ENCODE results near the gene LDB2.

LDB2 gene

DNA sequence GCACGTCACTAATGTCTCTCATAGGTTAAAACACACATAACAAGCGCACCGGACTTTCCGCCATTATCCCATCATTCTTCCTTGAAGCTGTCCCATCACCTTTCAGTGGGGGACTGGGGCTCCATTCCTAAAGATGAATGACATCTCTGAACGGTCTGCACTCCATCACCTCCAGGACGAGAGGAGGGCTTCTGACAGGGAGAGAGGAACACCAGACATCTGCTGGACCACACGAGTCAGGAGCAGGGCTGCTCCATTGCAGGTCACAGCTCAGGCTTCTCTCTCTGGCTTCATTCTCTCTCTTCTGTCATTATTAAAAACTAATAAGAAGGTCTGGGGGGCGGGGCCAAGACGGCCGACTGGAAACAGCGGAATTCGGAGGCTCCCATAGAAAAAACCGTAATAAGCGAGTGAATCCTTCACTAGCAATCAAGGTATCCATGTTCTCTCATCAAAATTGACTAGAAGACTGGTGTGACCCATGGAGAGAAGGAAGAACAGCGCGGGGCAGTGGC, 289.8 kb downstream of the LDB2 start:
- H3K36me3 Mint-ChIP-seq (ENCODE audit: low read depth) = peaks cover 37% of the 10 kb centered on the region
- H3K4me3 Mint-ChIP-seq = no peak overlapping the region
- peaks cover 4% of the 10 kb centered on the region for H3K27me3 Mint-ChIP-seq (ENCODE audit: low read depth, poor library complexity)
- TF ChIP-seq, protein P1, sequence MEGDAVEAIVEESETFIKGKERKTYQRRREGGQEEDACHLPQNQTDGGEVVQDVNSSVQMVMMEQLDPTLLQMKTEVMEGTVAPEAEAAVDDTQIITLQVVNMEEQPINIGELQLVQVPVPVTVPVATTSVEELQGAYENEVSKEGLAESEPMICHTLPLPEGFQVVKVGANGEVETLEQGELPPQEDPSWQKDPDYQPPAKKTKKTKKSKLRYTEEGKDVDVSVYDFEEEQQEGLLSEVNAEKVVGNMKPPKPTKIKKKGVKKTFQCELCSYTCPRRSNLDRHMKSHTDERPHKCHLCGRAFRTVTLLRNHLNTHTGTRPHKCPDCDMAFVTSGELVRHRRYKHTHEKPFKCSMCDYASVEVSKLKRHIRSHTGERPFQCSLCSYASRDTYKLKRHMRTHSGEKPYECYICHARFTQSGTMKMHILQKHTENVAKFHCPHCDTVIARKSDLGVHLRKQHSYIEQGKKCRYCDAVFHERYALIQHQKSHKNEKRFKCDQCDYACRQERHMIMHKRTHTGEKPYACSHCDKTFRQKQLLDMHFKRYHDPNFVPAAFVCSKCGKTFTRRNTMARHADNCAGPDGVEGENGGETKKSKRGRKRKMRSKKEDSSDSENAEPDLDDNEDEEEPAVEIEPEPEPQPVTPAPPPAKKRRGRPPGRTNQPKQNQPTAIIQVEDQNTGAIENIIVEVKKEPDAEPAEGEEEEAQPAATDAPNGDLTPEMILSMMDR (IDR thresholded peaks at IDR 0.05) = no peak
- no peak for DNase-seq
- H3K4me1 Mint-ChIP-seq = peaks cover 10% of the 10 kb centered on the region
- peaks cover 46% of the 10 kb centered on the region for H3K9me3 Mint-ChIP-seq
- H3K27ac Mint-ChIP-seq = no peak overlapping the region

DNA sequence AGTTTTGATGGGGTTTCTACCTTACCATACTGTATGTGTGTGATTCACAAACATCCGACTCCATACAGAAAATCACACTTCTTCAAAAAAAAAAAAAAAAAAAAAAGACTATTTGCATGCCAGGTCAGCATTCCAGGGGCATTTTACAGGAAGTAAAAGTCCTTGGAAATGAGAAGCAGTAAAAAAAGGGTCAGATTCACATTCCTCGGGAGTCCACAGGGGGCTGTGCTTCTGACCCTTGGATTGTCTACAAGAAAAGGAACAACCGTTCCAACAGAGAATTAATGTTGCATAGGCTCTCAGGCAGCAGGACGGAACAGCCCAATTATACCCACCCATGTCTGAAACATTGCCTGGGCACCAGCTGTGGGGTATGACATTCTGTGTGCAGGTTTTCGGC, 290.3 kb downstream of the LDB2 start:
- peaks cover 10% of the 10 kb centered on the region for H3K4me1 Mint-ChIP-seq

DNA sequence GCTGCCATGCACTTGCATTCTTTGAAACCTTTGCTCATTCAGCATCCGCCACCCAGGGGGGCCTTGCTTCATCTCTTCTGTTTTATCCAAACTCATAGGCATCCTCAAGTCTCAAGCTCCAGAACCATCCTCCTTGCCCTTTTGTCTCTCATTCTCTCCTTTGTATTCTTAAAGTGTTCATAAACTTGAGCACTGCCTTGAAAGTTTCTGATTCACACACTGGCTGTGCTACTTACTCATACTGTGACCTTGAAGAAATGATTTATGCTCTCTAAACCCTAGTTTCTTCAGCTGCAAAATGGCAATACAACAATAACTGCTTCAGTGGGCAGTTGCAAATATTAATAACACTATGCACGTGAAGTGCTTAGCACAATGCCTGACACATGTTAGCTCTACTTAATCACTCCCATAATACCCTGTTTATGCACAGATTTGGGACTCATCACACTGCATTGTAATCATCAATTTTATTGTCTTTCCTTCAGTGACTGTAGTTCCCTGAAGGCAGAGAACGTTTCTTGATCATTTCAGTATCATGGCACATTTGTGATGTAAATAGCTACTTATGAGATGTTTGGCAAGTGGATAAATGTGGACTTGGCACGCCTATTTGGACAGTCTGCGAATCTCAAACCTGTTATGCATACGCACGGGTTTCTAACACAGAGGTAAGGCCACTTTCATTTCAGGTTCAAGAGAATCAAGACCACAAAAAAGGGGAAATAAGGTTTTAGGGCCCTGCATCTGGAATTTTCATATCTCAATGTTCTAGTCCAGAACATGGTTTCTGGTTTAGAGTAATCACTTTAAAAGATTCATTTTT, 291.0 kb downstream of the LDB2 start:
- TF ChIP-seq, protein P1 (IDR thresholded peaks at IDR 0.05) = no peak
- Mint-ChIP-seq H3K36me3 (ENCODE audit: low read depth) (peaks cover 33% of the 10 kb centered on the region), H3K27me3 (ENCODE audit: low read depth, poor library complexity) (peaks cover 4% of the 10 kb centered on the region), H3K4me1 (peaks cover 10% of the 10 kb centered on the region), H3K4me3 (no peak overlapping the region), H3K27ac (no peak overlapping the region), H3K9me3 (peaks cover 34% of the 10 kb centered on the region)
- DNase-seq = no peak

More for the DNA sequence above, 290.3 kb downstream of the LDB2 start:
- no peak overlapping the region for H3K27ac Mint-ChIP-seq
- peaks cover 33% of the 10 kb centered on the region for H3K36me3 Mint-ChIP-seq (ENCODE audit: low read depth)
- TF ChIP-seq, protein P1 (IDR thresholded peaks at IDR 0.05) = no peak
- H3K27me3 Mint-ChIP-seq (ENCODE audit: low read depth, poor library complexity) = peaks cover 4% of the 10 kb centered on the region
- peaks cover 41% of the 10 kb centered on the region for H3K9me3 Mint-ChIP-seq
- no peak for DNase-seq
- H3K4me3 Mint-ChIP-seq = no peak overlapping the region

DNA sequence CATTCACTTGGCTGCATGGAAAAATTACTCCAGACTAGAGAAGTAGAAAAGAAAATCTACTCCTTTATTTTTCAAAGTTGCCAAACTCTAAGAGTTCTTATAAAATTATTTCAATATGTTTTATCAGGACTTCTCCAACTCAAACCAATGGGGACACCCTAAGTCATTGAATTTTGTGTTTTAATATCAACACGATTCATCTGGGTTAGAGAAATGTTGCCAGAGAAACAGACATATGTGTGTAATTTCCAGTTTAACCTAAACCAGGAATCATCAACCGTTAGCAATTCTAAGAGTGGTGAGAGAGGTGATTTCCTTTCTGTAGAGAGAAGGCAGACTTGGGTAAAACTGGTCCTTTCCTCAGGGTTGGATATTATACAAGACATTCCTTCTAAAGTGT, 291.8 kb downstream of the LDB2 start:
- H3K9me3 Mint-ChIP-seq = peaks cover 27% of the 10 kb centered on the region
- H3K4me1 Mint-ChIP-seq = peaks cover 10% of the 10 kb centered on the region
- DNase-seq = no peak
- peaks cover 4% of the 10 kb centered on the region for H3K27me3 Mint-ChIP-seq (ENCODE audit: low read depth, poor library complexity)
- no peak overlapping the region for H3K4me3 Mint-ChIP-seq
- peaks cover 26% of the 10 kb centered on the region for H3K36me3 Mint-ChIP-seq (ENCODE audit: low read depth)
- no peak overlapping the region for H3K27ac Mint-ChIP-seq
- TF ChIP-seq, protein P1 (IDR thresholded peaks at IDR 0.05) = no peak

DNA sequence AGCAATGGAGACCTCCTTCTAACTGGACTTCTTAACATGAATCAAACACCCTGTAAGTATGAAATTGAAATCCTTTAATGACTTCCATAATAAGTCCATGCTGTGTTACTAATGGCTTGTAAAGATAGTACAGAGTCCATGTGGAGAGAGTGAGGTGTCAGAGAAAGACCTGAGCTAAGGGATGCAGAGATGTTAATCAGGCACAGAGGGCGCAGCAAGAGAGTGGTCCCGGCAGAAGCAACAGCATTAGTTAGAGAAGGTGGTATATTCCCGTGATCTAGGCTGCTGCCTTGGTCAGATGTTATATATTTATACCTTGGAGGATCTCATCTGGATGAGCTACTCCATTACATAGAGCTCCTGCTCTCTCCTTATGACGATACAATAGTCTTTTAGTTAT, 295.3 kb downstream of the LDB2 start:
- Mint-ChIP-seq H3K9me3 (no peaks in the 10 kb centered on the region), H3K36me3 (ENCODE audit: low read depth) (peaks cover 5% of the 10 kb centered on the region), H3K4me1 (peaks cover 2% of the 10 kb centered on the region), H3K4me3 (no peak overlapping the region), H3K27ac (no peak overlapping the region), H3K27me3 (ENCODE audit: low read depth, poor library complexity) (no peaks in the 10 kb centered on the region)
- no peak for DNase-seq
- TF ChIP-seq, protein P1 (IDR thresholded peaks at IDR 0.05) = no peak

All from nephron progenitor cell (in vitro differentiated cells).